Activated CD4-positive, alpha-beta T cell treated with anti-CD3 and anti-CD28 coated beads for 48 hours (primary cell): ENCODE measurements around the gene RAB22A.
"Not testable (repeated sequence)": the region's sequence is repeated elsewhere in the genome, so short reads cannot be mapped to it uniquely, and the experiment has no call there.

ENCODE experiments used
- DNase-seq: peaks from one replicate; pipeline ENCODE4 v3.0.0-alpha.2; 2020

The RAB22A gene

DNA sequence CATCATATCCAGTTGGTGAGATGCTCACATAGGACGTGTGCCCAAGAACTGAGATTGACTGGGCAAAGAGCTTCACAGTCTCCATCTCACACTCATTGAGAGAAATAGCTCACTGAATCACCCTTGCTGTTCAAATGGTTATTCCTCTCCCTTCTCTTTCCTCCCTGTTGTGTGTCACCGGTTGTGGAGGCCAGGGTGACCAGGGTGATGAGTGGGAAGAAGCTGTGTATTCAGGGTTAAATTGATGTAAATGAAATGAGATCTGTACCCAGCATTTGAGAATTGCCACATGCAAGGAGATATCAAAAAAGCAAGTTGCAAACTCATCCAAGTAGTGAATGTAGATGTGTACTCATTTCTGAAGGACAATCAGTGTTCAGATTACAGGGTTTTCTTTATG is 43.0 kb downstream of the RAB22A start:
- peak; percentile 52 for DNase-seq

DNA sequence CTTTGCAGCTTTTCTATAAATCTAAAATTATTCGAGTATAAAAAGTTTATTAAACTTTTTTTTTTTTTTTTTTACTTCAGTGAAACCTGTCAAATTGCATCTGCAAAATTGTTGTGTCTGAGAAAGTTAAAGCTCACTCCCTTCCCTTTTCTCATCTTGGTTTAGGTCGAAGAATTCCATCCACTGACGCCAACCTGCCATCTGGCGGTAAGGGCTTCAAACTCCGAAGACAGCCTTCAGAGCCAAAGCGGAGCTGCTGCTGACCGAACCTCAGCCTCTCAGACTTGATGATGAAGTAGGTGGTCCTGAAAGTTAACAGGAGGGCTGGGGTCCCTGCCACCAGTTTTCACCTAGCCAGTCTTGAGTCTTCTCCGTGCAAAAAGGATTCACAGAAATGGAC is 49.9 kb downstream of the RAB22A start:
- DNase-seq = no peak

DNA sequence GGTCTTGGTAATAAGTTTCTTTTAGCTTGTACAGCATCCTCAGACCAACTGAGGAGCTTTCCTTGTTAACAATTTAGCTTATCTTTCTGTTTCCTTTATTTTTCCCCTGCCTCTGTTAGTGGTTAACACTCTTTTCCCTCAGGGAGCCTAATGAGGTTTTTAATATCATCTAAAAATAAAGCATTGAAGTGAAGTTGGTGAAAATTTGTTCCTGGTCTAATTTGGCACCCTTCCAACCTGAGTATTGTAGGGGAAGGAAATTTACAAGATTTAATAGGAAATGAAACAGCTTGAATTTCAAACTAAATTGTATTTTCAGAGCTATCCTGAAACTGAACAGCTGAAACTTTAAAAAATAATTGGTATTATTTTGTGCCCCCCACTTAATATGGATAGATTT is 51.4 kb downstream of the RAB22A start:
- DNase-seq = no peak

DNA sequence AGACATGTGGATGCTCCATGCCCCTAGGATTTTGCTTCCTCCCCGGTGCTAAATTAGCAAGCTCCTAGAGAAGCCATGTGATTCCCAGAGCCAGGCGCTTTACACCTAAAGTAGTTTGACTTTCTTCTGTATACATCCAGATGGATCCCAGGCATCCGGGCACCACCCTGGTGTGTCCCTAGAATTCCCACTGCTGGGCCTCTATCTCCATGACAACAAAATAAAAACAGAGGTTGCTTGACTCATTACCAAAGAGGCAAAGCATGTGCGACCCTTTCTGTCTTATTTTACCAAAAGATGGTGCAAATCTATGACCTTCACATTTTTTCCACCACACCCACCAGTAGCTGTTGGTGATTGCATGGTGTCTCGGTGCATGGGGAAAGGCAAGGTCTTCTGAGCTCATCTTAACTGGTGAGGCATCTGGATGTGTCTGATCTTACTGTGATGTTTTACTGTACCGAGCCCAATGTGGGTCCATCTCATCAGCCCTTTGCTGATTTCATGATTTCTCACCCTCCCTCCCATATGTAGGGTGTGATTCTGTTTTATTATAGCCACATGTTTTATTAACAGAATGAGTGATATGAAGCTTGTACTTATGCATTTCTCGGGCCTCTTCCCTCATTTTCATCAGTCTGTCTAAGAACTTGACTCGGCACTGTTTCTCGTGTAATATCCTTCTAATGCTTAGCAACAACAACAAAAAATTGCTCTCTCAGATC is 52.1 kb downstream of the RAB22A start:
- DNase-seq = peak; percentile 20

DNA sequence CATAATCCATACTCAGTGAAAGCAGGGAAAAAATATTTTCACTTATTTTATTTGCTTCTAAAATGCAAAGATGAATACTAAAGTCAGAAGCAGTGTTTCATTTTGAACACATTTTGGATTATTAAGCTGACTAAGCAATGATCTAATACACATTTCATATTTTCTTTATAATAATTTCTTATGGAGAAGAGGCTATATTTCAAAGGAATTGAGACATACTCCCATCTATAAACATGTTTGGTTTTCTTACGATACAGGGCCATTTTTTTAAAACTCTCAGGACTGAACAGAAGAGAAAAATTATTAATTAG is 52.6 kb downstream of the RAB22A start:
- no peak for DNase-seq

DNA sequence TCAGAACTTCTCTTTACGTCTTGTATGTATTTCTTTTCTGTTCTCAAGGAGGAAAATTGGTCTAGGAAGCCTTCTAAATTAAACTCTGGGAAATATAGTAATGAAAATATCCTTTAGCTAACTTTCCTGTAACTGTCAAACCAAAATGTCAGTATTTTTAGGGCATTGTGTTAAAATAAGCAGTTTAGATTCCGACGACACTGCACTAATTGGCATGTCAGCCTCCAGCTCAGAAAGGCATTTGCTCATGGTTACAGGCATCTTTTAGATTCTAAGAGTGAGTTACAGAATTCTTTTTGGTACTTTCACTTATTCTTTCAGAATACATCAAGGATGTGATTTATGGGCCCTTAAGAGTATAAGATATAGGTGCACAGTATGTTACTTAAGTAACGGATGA is 53.5 kb downstream of the RAB22A start:
- DNase-seq = no peak

DNA sequence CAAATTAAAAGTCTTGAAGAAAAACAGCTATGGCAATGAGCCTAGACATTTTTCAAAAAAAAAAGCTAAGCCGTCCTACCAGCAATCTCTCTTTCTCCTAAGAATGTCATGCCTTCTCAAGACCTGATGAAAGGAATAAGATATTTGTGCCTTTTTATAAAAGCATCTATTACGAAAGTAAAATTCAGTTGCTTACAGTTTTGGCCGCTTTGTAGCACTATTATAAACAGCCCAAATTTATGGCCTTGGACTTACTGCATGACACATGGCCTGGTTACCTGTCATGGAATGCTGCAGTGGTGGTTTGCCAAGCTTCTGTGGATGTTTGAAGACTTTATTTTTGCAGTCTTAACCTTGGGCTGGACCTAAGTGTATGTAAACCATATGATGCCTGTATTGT is 57.4 kb downstream of the RAB22A start:
- no peak for DNase-seq

DNA sequence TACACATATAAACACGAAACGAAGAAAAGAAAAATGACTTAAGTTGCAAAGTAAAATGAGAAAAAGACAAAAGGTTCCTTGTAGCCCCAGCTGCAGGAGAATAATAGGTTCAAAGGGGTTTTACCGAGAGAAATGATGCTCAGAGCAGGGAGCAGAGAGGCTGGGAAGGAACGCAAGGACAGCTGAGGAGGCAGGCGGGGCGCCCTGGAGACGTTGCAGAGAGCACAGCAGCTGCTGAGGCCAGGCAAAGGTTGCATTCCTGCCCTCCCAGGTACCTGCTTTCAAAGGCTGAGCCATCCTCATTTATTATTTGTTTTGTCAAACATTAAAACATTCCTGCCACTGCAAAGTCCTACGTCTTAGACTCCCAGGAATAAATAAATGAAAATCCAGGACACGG is 63.3 kb downstream of the RAB22A start:
- DNase-seq = no peak

DNA sequence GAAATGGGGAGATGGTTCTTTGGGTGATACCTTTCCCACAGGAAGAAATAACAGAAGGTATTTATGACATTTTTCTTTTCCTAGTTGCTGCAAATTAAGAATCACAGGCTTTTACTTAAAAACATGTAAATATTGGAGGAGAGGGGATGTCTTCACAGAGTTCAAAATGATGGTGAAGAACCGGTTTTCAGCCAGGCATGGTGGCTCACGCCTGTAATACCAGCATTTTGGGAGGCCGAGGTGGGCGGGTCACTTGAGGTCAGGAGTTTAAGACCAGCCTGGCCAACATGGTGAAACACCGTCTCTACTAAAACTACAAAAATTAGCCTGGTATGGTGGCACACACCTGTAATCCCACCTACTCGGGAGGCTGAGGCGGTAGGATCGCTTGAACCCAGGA is 63.8 kb downstream of the RAB22A start:
- DNase-seq = not testable (repeated sequence)

DNA sequence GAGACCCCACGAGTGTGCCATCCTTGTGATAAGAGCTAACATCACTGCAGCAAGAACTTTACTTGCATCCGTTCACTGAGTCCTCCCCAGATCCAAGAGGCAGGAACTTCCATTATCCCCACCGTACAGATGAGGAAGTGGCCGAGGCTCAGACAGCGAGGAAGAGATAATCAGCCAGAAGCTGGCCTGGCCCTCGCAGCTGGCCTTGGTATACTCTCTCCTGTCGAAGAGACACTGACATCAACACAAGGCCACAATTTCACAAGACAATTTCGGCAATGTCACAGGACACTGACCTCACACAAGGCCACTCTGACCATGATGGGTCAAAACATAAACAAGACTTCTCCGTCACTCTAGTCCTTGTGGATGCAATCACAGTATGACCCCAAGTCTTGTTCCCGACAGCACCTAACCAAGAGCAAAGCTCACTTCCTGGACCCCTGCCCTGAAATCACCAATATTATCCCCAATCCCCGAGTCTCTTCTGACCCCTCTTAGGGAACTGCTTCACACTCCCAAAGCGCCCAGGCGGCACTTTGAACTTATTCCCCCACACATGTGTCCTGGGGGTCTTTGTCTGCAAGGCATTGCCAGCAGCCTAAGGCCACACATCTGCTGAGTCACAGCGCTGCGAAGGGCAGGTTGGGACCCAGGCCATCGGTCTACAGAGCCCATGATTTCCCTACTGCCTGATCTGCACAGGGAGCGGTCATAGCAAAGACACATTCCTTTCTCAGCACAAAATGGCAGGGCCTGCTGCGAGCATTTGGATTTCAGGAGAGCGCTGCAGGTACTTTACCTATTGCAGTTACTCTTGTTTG is 64.7 kb downstream of the RAB22A start:
- DNase-seq = no peak

DNA sequence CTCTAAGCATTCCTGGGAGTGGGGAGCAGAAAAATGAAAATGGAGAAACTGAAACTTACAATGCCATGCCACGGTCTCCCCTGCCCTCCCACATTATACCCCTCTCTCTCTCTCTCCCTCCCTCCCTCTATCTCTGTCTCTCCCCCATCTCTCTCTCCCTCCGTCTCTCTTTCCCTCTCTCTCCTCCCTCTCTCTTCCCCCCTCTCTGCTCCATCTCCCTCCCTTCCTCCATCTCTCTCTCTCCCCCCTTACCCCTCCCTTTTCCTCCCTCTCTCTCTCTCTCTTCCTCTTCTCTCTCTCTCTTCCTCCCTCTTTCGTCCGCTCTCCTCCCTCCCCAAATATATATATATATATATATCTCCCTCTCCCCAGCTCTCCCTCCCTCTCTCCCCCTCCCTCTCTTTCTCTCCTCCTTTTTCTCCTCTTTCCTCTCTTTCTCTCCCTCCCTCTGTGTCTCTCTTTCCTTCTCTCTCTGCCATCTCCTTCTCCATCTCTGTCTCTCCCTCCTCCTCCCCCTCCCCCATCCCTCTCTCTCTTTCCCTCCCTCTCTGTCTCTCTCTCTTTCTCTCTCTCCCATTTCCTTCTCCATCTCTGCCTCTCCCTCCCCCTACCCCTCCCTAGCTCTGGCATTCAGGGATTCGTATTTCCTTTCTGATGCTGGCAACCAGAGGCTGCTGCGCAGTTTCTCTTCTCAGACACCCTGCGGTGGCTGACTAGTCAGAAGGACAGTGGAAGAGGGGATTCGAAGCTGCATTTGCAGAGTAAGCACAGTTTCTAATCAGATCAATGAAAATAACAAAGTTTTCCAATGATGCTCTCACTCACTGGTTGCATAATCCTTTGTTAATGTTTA is 65.6 kb downstream of the RAB22A start:
- no peak for DNase-seq

DNA sequence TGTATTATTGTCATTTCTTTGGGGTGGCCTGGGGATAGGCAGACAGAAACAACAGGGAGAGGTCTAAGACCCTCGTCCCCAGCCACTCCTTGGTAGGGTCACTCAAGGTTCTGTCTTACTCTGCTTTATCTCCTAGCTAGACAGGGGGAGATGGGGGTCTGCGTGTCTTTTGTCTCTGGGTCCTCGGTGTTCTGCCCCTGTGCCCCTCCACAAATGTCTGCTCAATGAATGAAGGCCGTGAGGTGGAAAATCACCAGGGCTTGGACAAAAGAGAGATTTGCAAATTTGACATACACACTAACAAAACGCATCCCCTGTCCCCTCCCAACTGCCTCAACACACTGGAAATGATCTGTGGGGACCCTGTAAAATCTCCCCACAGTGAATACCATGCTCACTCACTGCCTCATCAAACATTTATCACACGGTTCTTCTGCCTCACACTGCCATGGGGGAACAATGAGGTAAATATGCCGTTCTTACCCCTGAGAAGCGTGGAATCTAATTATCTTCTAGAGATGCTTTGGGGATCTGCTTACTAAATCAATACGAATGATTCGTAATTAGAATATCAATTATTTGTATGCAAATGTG is 66.3 kb downstream of the RAB22A start:
- DNase-seq = no peak

DNA sequence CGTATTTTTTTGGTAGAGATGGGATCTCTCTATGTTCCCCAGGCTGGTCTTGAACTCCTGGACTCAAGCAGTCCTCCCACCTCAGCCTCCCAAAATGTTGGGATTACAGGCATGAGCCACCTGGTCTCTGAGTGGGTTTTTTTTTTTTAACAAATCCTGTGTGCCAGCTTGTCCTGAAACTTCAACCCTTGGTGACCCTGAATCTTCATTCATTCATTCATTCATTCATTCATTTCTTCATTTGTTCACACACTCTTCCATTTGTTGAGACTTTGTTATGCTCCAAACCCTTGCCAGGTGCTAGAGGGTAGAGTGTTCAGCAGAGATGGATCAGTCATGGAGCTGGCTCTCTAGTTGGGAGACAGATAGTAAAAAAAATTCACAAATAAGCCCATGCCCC is 67.5 kb downstream of the RAB22A start:
- DNase-seq = no peak

DNA sequence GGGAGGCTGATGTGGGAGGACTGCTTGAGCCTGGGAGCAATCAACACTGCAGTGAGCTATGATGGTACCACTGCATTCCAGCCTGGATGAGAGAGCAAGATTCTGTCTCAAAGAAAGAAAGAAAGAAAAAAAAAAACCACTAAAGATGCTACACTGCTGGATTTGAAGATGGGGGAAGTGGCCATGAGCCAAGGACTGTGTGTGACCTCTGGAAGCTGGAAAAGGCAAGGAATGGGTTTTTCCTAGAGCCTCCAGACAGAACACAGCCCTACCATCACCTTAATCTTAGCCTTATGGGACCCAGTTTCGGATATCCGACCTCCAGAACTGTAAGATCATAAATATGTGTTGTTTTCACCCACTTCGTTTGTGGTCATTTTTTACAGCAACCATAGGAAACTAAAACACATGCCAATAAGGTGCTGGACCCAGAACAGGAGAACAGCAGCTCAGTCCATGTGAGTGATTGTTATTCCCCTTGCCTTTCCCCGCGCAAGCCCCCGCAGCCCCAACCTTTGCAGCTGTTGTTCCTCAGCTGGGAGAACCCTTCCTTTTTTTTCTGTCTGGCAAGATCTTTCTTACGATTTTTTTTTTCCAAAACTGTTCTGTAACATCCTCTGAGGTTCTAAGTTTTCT is 68.4 kb downstream of the RAB22A start:
- DNase-seq = no peak

DNA sequence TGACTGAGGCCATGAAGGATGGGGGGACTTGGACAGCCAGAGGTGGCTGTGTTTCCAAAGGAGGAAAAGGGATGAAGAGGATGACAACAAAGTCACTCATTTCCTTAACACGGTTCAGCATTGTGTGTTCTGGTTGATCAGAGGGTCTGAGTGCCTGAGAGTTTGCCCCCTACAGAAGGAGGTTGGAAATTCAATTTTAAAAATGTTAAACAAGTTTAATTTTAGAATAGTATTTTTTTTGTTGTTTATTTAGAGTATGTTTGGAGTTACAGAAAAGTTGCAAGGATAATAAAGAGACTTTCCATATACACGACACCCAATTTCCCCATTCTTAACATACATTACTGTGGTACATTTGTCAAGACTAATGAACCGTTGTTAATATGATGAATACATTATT is 69.2 kb downstream of the RAB22A start:
- no peak for DNase-seq

DNA sequence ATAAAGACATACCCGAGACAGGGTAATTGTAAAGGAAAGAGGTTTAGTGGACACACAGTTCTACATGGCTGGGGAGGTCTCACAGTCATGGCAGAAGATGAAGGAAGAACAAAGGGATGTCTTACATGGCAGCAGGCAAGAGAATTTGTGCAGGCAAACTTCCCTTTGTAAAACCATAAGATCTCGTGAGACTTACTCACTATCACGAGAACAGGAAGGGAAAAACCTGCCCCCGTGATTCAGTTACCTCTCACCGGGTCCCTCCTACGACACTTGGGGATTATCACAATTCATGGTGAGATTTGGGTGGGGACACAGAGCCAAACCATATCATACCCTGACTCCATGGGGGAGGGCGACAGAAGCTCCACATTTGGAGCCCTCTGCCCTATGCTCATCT is 72.1 kb downstream of the RAB22A start:
- no peak for DNase-seq

DNA sequence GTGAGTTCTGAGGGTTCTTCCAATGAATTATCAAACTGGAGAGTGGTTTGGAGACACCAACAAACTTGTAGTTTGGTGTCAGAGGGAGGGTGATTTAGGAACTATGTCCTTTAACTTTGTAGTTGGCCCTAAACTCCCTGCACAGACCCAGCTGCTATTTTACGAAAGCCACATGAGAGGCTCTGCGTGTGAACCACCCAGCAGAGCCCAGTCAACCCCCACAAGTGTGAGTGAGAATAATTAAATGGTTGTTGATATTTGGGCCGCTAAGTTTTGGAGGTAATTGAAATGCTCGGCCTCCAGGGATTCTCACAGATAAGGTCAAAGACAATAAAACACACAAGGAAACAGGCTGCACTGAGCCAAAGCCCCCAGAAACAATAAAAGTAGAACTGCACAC is 72.6 kb downstream of the RAB22A start:
- DNase-seq = no peak

DNA sequence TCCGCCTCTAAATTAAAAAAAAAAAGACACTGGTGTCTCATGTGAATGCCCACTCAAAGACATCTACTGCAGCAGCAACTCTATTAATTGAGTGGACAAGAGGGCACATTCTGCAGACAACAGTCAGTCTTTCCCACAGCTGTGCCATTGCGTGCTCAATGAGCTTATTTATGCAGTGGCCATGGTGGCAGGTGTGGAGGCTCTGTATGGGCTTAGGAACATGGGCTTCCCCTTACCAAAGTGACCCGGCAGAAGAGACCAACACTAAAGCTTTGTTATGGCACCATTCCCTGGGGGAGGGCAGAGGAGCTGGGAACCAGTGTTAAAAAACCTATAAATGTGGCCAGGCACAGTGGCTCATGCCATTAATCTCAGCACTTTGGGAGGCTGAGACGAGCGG is 75.3 kb downstream of the RAB22A start:
- no peak for DNase-seq

DNA sequence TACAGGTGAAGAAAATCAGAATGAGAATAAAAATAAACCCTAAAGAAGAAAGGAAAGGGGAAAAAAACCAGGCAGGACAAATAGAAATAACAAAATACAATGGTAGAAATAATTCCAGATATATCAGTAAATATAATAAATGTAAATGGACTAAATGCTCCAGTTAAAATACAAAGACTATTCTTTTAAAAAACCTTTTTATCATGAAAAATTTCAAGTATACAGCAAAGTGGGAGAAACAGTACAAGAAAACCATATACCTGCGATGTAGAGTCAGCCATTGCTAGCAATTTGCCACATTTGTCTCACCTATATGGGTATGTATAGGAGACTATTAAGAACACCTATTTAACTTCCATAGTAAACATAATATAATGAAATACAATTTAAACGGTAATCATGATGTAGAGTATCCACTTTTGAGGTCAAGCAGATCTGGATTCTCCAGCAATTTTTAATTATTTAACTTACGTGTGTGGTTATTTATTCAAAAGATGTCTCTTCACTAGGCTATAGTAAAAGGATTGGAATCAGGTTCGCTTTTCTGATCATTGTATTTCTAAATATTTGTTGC is 78.6 kb downstream of the RAB22A start:
- DNase-seq = no peak

DNA sequence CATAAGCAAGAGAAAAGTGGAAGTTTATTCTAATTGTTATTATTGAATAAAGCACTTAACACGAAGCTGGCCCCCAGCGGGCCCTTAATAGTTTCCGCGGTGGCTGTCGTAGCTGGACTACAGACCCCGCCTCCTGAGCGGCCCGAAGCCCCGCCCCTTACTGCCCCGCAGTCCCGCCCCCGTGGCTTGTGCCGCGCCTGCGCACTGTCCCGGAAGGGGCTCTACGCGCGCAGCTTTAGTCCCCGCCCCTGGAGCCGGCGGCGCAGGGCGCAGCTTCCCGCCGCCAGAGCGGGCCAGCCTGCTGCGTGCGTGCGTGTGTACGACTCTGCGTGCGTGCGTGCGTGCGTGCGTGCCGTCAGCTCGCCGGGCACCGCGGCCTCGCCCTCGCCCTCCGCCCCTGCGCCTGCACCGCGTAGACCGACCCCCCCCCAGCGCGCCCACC is 79.4 kb downstream of the RAB22A start, which contains the start of gene VAPB:
TSS of gene VAPB (plus strand) at position 348 of the 442 bp plus-strand sequence. CDS start 231 bp downstream, outside the sequence.
- DNase-seq = peak; percentile 97

DNA sequence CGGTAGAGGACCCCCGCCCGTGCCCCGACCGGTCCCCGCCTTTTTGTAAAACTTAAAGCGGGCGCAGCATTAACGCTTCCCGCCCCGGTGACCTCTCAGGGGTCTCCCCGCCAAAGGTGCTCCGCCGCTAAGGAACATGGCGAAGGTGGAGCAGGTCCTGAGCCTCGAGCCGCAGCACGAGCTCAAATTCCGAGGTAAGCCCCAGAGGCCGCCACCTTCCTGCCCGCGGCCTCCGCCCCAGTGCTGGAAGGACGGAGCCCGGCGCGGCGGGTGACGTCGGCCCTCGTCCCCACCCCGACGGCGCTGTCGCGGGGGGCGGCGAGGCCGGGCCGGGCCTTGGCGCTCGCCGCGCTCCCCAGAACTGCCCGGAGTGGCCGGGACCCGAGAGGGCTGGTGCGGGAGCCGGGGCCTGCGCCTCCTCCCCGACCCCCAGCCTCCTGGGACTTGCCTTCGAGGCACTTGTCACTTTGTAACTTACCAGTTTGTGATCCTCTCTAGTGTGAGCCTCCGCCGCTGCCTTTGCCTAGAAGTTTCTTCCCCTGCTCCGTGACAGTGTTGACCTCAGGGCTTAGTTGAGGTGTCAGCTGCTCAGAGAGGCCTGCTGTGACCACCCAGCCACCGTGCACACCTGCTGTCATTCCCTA is 79.9 kb downstream of the RAB22A start:
- peak; percentile 40 for DNase-seq
